H1 (cell line): ENCODE results near the gene TNFSF4. TPM values are rescaled to one million over a fixed set of nuclear protein-coding genes. Genes with fewer than 3 reads are reported as not detected.

ENCODE experiments used
- CTCF ChIA-PET: fragments of 300-600 bp; sonication (Branson Sonifier 250); formaldehyde crosslinking; loops from one replicate; lab custom pipeline; 2021; ENCODE audit not compliant: partially characterized antibody; lab: Charles Lee
- POLR2A ChIA-PET: fragments of 300-600 bp; sonication (Branson Sonifier 250); formaldehyde crosslinking; loops from one replicate; lab custom pipeline; 2021; ENCODE audit warnings: inconsistent platforms; ENCODE audit not compliant: partially characterized antibody; lab: Charles Lee
- DNase-seq, 2 experiments: peaks; one replicate each; pipeline versions ENCODE4 v3.0.0 to v3.0.0-alpha.2; 2010 to 2022; ENCODE audit warnings: low spot score in 2 of 2, low read depth in 1 of 2, mixed read lengths in 1 of 2
- FAIRE-seq: peaks from 2 replicates; lab custom pipeline; 2011; peaks lifted over from hg19 to GRCh38; lab: Jason Lieb, UNC
- H2AFZ ChIP-seq: 2 replicates; pipeline ENCODE4 v1.8.1; 2012; ENCODE audit warnings: low read length, inconsistent platforms
- H2AK5ac ChIP-seq: 2 replicates; pipeline ENCODE4 v1.6.1; 2013; ENCODE audit warnings: low read depth, low read length
- H2BK120ac ChIP-seq: replicated peaks from 2 replicates; pipeline ENCODE3; 2013; ENCODE audit warnings: low read depth, low read length, inconsistent platforms
- H2BK12ac ChIP-seq: 2 replicates; pipeline ENCODE4 v1.6.1; 2013; ENCODE audit warnings: low read depth, low read length
- H2BK15ac ChIP-seq: 2 replicates; pipeline ENCODE4 v1.6.1; 2013; ENCODE audit warnings: low read length
- H2BK20ac ChIP-seq: 2 replicates; pipeline ENCODE4 v1.6.1; 2013; ENCODE audit warnings: low read length
- H2BK5ac ChIP-seq: 2 replicates; pipeline ENCODE4 v1.6.1; 2013; ENCODE audit warnings: low read depth, low read length
- H3K14ac ChIP-seq: 2 replicates; pipeline ENCODE4 v1.6.1; 2013; ENCODE audit warnings: inconsistent platforms; ENCODE audit not compliant: insufficient read length
- H3K18ac ChIP-seq: 2 replicates; pipeline ENCODE4 v1.6.1; 2013; ENCODE audit warnings: low read length; ENCODE audit errors: extremely low read depth
- H3K23ac ChIP-seq: 2 replicates; pipeline ENCODE4 v1.6.1; 2013; ENCODE audit warnings: inconsistent platforms; ENCODE audit not compliant: insufficient read length
- H3K23me2 ChIP-seq: 2 replicates; pipeline ENCODE4 v1.6.1; 2013; ENCODE audit warnings: low read depth, low read length
- H3K27ac ChIP-seq: 2 replicates; pipeline ENCODE4 v1.6.1; 2011; ENCODE audit warnings: low read depth, low read length, inconsistent platforms
- H3K27me3 ChIP-seq, 4 experiments: replicated peaks in 1 of 4; 1 replicate in 1 of 4; 2 replicates in 3 of 4; pipeline versions ENCODE4 v1.6.1 to v1.8.1; 2011 to 2013; ENCODE audit warnings: low read length in 3 of 4, mild to moderate bottlenecking in 3 of 4, inconsistent platforms in 2 of 4, mixed read lengths in 2 of 4, moderate library complexity in 1 of 4; ENCODE audit not compliant: control insufficient read depth in 3 of 4, insufficient read depth in 3 of 4; ENCODE audit errors: extremely low read depth in 1 of 4
- H3K36me3 ChIP-seq, 4 experiments: 2 replicates each; pipeline versions ENCODE4 v1.6.1 to v1.8.1; 2011 to 2013; ENCODE audit warnings: mild to moderate bottlenecking in 4 of 4, low read length in 3 of 4, moderate library complexity in 2 of 4, control low read depth in 1 of 4, inconsistent platforms in 1 of 4; ENCODE audit not compliant: insufficient read depth in 4 of 4, control insufficient read depth in 2 of 4
- H3K4ac ChIP-seq: replicated peaks from 2 replicates; pipeline ENCODE3; 2013; ENCODE audit warnings: low read length, low read depth, mixed read lengths, inconsistent platforms; ENCODE audit not compliant: insufficient read length
- H3K4me1 ChIP-seq, 4 experiments: replicated peaks in 1 of 4; 1 replicate in 1 of 4; 2 replicates in 3 of 4; pipeline versions ENCODE4 v1.6.1 to v1.8.1; 2011 to 2013; ENCODE audit warnings: low read length in 3 of 4, inconsistent platforms in 2 of 4, mixed read lengths in 1 of 4; ENCODE audit not compliant: insufficient read depth in 4 of 4, control insufficient read depth in 3 of 4
- H3K4me2 ChIP-seq, 2 experiments: 2 replicates each; pipeline versions ENCODE4 v1.6.1 to v1.8.1; 2011 to 2013; ENCODE audit warnings: low read depth in 2 of 2, low read length in 2 of 2, control low read depth in 1 of 2, inconsistent platforms in 1 of 2, mild to moderate bottlenecking in 1 of 2; ENCODE audit not compliant: insufficient read depth in 1 of 2
- H3K4me3 ChIP-seq, 4 experiments: fragments of 200-600, 300-600 bp in 1 of 4; sonication (generic), shearing (Covaris generic), sonication (Bioruptor Twin) in 1 of 4; 2 replicates each; pipeline versions ENCODE4 v1.5.1 to v1.8.1; 2011 to 2016; ENCODE audit warnings: low read length in 4 of 4, low read depth in 3 of 4, control low read depth in 2 of 4, inconsistent platforms in 2 of 4, mild to moderate bottlenecking in 2 of 4, mixed read lengths in 1 of 4, moderate library complexity in 1 of 4; ENCODE audit not compliant: insufficient read depth in 2 of 4; ENCODE audit errors: extremely low read depth in 1 of 4
- H3K56ac ChIP-seq: replicated peaks from 2 replicates; pipeline ENCODE3; 2013; ENCODE audit warnings: low read depth, mild to moderate bottlenecking, mixed read lengths, low read length, inconsistent platforms; ENCODE audit not compliant: insufficient read length
- H3K79me1 ChIP-seq: 2 replicates; pipeline ENCODE4 v1.6.1; 2013; ENCODE audit warnings: low read depth, low read length, control low read depth
- H3K79me2 ChIP-seq, 2 experiments: 2 replicates each; pipeline versions ENCODE4 v1.6.1 to v1.8.1; 2012 to 2013; ENCODE audit warnings: low read length in 2 of 2, mild to moderate bottlenecking in 2 of 2, inconsistent platforms in 1 of 2; ENCODE audit not compliant: insufficient read depth in 2 of 2, control insufficient read depth in 1 of 2
- H3K9ac ChIP-seq, 4 experiments: replicated peaks in 1 of 4; 1 replicate in 1 of 4; 2 replicates in 3 of 4; pipeline versions ENCODE4 v1.6.1 to v1.8.1; 2011 to 2013; ENCODE audit warnings: low read depth in 3 of 4, low read length in 3 of 4, control low read depth in 2 of 4, mild to moderate bottlenecking in 2 of 4, moderate library complexity in 2 of 4, inconsistent platforms in 1 of 4; ENCODE audit errors: extremely low read depth in 1 of 4
- H3K9me3 ChIP-seq, 2 experiments: 2 replicates each; pipeline versions ENCODE4 v1.6.1 to v1.8.1; 2012 to 2013; ENCODE audit warnings: mild to moderate bottlenecking in 2 of 2, moderate library complexity in 2 of 2, control low read depth in 1 of 2, inconsistent platforms in 1 of 2, low read depth in 1 of 2, low read length in 1 of 2, mixed read lengths in 1 of 2; ENCODE audit not compliant: insufficient read depth in 2 of 2
- H4K20me1 ChIP-seq, 2 experiments: replicated peaks in 1 of 2; 2 replicates each; pipeline versions ENCODE3 to v1.8.1; 2011 to 2013; ENCODE audit warnings: inconsistent platforms in 2 of 2, low read length in 2 of 2, mild to moderate bottlenecking in 1 of 2; ENCODE audit not compliant: insufficient read depth in 2 of 2, control insufficient read depth in 1 of 2
- H4K5ac ChIP-seq: 2 replicates; pipeline ENCODE4 v1.6.1; 2013; ENCODE audit warnings: low read length, low read depth, mixed read lengths, inconsistent platforms; ENCODE audit not compliant: insufficient read length
- H4K8ac ChIP-seq: 2 replicates; pipeline ENCODE4 v1.8.0; 2013; ENCODE audit warnings: mild to moderate bottlenecking, moderate library complexity, low read length, inconsistent platforms; ENCODE audit not compliant: insufficient read depth; ENCODE audit errors: extremely low read depth
- H4K91ac ChIP-seq: replicated peaks from 2 replicates; pipeline ENCODE3; 2013; ENCODE audit warnings: low read length, mixed read lengths, inconsistent platforms; ENCODE audit not compliant: insufficient read length
- EZH2 ChIP-seq: fragments of 200-600 bp; sonication (generic); IDR thresholded peaks from 2 replicates; pipeline ENCODE4 v1.7.1; 2012; ENCODE audit warnings: low read depth, mild to moderate bottlenecking, moderate library complexity, low read length, inconsistent platforms; ENCODE audit not compliant: severe bottlenecking
- FOSL1 ChIP-seq: IDR thresholded peaks from 2 replicates; pipeline ENCODE4 v1.6.1; 2011; ENCODE audit warnings: mild to moderate bottlenecking, low read depth, low read length, moderate library complexity; ENCODE audit not compliant: insufficient read depth
- KDM4A ChIP-seq: IDR thresholded peaks from one replicate; pipeline ENCODE4 v1.7.1; 2012; ENCODE audit warnings: low read depth, mild to moderate bottlenecking, moderate library complexity, low read length, inconsistent platforms; ENCODE audit not compliant: severe bottlenecking
- PHF8 ChIP-seq: fragments of 200-600 bp; sonication (generic); conservative IDR thresholded peaks from 2 replicates; pipeline ENCODE4 v1.7.1; 2012; ENCODE audit warnings: low read depth, mild to moderate bottlenecking, inconsistent platforms, low read length, moderate library complexity
- POLR2A ChIP-seq, 2 experiments: IDR thresholded peaks; 1 replicate in 1 of 2; 2 replicates in 1 of 2; pipeline ENCODE4 v1.6.1; 2011; ENCODE audit warnings: low read depth in 2 of 2, low read length in 2 of 2, mild to moderate bottlenecking in 2 of 2; ENCODE audit errors: control extremely low read depth in 1 of 2
- POU5F1 ChIP-seq: IDR thresholded peaks from 2 replicates; pipeline ENCODE4 v1.6.1; 2011; ENCODE audit warnings: low read depth, mild to moderate bottlenecking, low read length, moderate library complexity
- RFX5 ChIP-seq: IDR thresholded peaks from 2 replicates; pipeline ENCODE4 v1.6.1; 2011; ENCODE audit warnings: low read depth, low read length, improper control_type of control experiment, borderline replicate concordance
- RNF2 ChIP-seq: fragments of 200-900, 300-1000 bp; sonication (generic); IDR thresholded peaks from 2 replicates; pipeline ENCODE4 v1.7.1; 2016; ENCODE audit warnings: borderline replicate concordance, low read depth, mild to moderate bottlenecking, antibody characterized with exemption, low read length; ENCODE audit not compliant: poor library complexity, severe bottlenecking; ENCODE audit errors: missing control alignments
- SUZ12 ChIP-seq: fragments of 200-600 bp; sonication (generic); IDR thresholded peaks from 2 replicates; pipeline ENCODE4 v1.6.1; 2012; ENCODE audit warnings: mild to moderate bottlenecking, inconsistent platforms, low read length, moderate library complexity, mixed read lengths
- TAF7 ChIP-seq: optimal IDR thresholded peaks from 2 replicates; pipeline ENCODE3; 2011; ENCODE audit warnings: low read depth, mild to moderate bottlenecking, inconsistent platforms, low read length, moderate library complexity, borderline replicate concordance
- WGBS, 2 experiments: shearing (Covaris generic) in 1 of 2; methylation state at CpG; one replicate each; pipeline versions ENCODE4 v1.1.6 to v1.1.7; 2013 to 2015; ENCODE audit warnings: low lambda C conversion rate in 2 of 2, mixed read lengths in 2 of 2, inconsistent platforms in 1 of 2, low coverage in 1 of 2, missing lambda C conversion rate in 1 of 2; ENCODE audit not compliant: insufficient replicate concordance in 2 of 2, insufficient coverage in 1 of 2, insufficient read length in 1 of 2; ENCODE audit errors: extremely low coverage in 1 of 2, missing lambda C conversion rate in 1 of 2; 5-methylcytosine and 5-hydroxymethylcytosine counted together
- polyA plus RNA-seq, 7 experiments: library from polyadenylated mRNA; depleted of rRNA in 3 of 7; stranded (reverse) in 5 of 7; unstranded in 2 of 7; fragments of >200 nt in 5 of 7; fragments of 200-250 nt in 2 of 7; gene quantifications; 1 replicate in 5 of 7; 2 replicates in 1 of 7; 4 replicates in 1 of 7; pipeline versions ENCODE4 v1.2.1 to v1.2.3, GENCODE V29; 2011 to 2013; ENCODE audit warnings: missing spikeins in 2 of 7, mixed read lengths in 2 of 7
- total RNA-seq: library from RNA; stranded (reverse); fragmentation: NEBNext Ultra II Directional; extraction: Animal tissue kit (Norgen Biotek cat#: 25700); gene quantifications from 2 replicates; pipeline ENCODE4 v1.2.1, GENCODE V29; 2021
- TF ChIP-seq, protein P1 (sequence below), 3 experiments: IDR thresholded peaks; 1 replicate in 2 of 3; 2 replicates in 1 of 3; pipeline versions ENCODE4 v1.5.1 to v1.6.1; 2011; ENCODE audit warnings: low read length in 3 of 3, mild to moderate bottlenecking in 3 of 3, inconsistent platforms in 2 of 3, low read depth in 1 of 3, moderate library complexity in 1 of 3; ENCODE audit not compliant: insufficient read depth in 1 of 3; ENCODE audit errors: control extremely low read depth in 1 of 3

Gene TNFSF4
- total and polyA plus RNA-seq, 2 of the 8 experiments (the other 6 are each of a cell fraction or from before 2014, with no cell fraction given): 0.54 to 0.63 TPM

DNA sequence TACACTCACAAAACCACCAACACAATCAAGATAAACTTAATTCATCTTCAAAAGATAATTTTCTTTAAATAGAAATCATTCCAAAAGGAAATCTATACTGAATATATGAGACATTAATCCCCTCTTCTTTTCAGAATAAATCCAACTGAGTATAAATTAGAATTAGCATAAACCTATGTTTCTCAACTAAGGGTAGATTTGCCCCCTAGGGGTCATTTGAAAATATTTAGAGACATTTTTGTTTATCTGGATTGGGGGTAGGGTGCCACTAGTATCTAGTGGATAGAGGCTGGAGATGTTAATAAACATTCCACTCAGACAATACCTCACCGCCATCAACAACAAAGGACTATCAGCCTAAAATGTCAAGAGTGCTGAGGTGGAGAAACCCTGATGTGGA lies 6.5 kb upstream of the TNFSF4 start:
- Histone ChIP-seq H3K4me3 (no peak overlapping the region), H2BK20ac (no peak overlapping the region), H3K56ac (no peak overlapping the region), H4K5ac (no peak overlapping the region), H3K14ac (no peak overlapping the region), H3K79me2 (no peaks in the 10 kb centered on the region), H3K27me3 (peaks cover 4 to 33% (median 20%) of the 10 kb centered on the region in 4 experiments), H2BK120ac (no peak overlapping the region), H2BK5ac (no peak overlapping the region), H4K8ac (no peak overlapping the region), H3K9ac (no peak overlapping the region), H3K79me1 (no peaks in the 10 kb centered on the region), H3K23me2 (no peaks in the 10 kb centered on the region), H3K4me2 (no peak overlapping the region), H3K27ac (no peak overlapping the region), H4K20me1 (no peaks in the 10 kb centered on the region), H2BK15ac (no peak overlapping the region), H3K4me1 (peaks cover 0 to 2% (median 2%) of the 10 kb centered on the region in 4 experiments; a peak in 4 of 7 replicates), H3K36me3 (no peaks in the 10 kb centered on the region), H4K91ac (no peak overlapping the region), H3K4ac (no peak overlapping the region), H3K9me3 (no peaks in the 10 kb centered on the region), H2BK12ac (no peak overlapping the region), H3K23ac (no peak overlapping the region), H2AFZ (no peak overlapping the region), H3K18ac (no peak overlapping the region), H2AK5ac (no peak overlapping the region)
- 81% methylated on average over 1 of the region's 1 CpG; no CpG with 5 or more reads in 1 of the 2 experiments for WGBS, 2 experiments
- DNase-seq (no peak), FAIRE-seq (no peak)
- ChIA-PET CTCF (interaction anchor here (0.6 to 6.1 kb wide), 4 partner anchors 9 to 461 kb away, joined by 3 to 48 read pairs (median 3); no protein-coding TSS in a partner anchor), POLR2A (no interaction called here)
- TF ChIP-seq RNF2: no peak
- TF ChIP-seq, protein P1, sequence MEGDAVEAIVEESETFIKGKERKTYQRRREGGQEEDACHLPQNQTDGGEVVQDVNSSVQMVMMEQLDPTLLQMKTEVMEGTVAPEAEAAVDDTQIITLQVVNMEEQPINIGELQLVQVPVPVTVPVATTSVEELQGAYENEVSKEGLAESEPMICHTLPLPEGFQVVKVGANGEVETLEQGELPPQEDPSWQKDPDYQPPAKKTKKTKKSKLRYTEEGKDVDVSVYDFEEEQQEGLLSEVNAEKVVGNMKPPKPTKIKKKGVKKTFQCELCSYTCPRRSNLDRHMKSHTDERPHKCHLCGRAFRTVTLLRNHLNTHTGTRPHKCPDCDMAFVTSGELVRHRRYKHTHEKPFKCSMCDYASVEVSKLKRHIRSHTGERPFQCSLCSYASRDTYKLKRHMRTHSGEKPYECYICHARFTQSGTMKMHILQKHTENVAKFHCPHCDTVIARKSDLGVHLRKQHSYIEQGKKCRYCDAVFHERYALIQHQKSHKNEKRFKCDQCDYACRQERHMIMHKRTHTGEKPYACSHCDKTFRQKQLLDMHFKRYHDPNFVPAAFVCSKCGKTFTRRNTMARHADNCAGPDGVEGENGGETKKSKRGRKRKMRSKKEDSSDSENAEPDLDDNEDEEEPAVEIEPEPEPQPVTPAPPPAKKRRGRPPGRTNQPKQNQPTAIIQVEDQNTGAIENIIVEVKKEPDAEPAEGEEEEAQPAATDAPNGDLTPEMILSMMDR (IDR thresholded peaks at IDR 0.05; ENCODE audit: control extremely low read depth in 1 of 3, insufficient read depth in 1 of 3, low read depth in 1 of 3, low read length in 3 of 3): no peak
- no peak for TF ChIP-seq POLR2A (IDR thresholded peaks at IDR 0.05; ENCODE audit: control extremely low read depth in 1 of 2, low read depth in 2 of 2, low read length in 2 of 2)
- no peak for TF ChIP-seq RFX5
- TF ChIP-seq KDM4A: no peak
- no peak for TF ChIP-seq TAF7
- TF ChIP-seq SUZ12: no peak
- TF ChIP-seq PHF8: no peak
- TF ChIP-seq POU5F1: no peak
- no peak for TF ChIP-seq EZH2
- TF ChIP-seq FOSL1: no peak
